ENCODE results near the gene MYRF. TPM values are rescaled to one million over a fixed set of nuclear protein-coding genes. Genes with fewer than 3 reads are reported as not detected.

MYRF gene
- total and polyA plus RNA-seq, 2 of the 13 experiments (the other 11 are each of a cell fraction or from before 2014, with no cell fraction given): 10.2 to 25.9 TPM

GRCh38 chr11:61797263-61797944, 45.0 kb downstream of the MYRF start (continued):
- 0 out of 4 replicates have a peak, but pooled peaks have one; percentile 27 to 49 for TF ChIP-seq HMGXB4 (CRISPR knock-in tag; IDR thresholded peaks at IDR 0.05; ENCODE audit: borderline replicate concordance in 1 of 2, low read depth in 1 of 2)
- peak; percentile 83 for TF ChIP-seq STAG1 (CRISPR knock-in tag; IDR thresholded peaks at IDR 0.05)
- TF ChIP-seq PAF1 (CRISPR knock-in tag; IDR thresholded peaks at IDR 0.05): 0 out of 2 replicates have a peak, but pooled peaks have one; percentile 23
- peak; percentile 85 for TF ChIP-seq ARID3A (IDR thresholded peaks at IDR 0.05; ENCODE audit: low read depth, low read length)
- no peak for TF ChIP-seq ZNF678 (CRISPR knock-in tag; IDR thresholded peaks at IDR 0.05)
- no peak for TF ChIP-seq WIZ (CRISPR knock-in tag; IDR thresholded peaks at IDR 0.05)
- 0 out of 2 replicates have a peak, but pooled peaks have one; percentile 16 for TF ChIP-seq PPARG (CRISPR knock-in tag; conservative IDR thresholded peaks at IDR 0.05)
- no peak for TF ChIP-seq ZBTB4 (CRISPR knock-in tag; IDR thresholded peaks at IDR 0.05; ENCODE audit: borderline replicate concordance)
- TF ChIP-seq ZNF367 (CRISPR knock-in tag; IDR thresholded peaks at IDR 0.05; ENCODE audit: borderline replicate concordance): no peak
- TF ChIP-seq ZBTB25 (CRISPR knock-in tag; IDR thresholded peaks at IDR 0.05): peak; percentile 64; the same call in 1 of the 2 replicates
- TF ChIP-seq TCF7 (IDR thresholded peaks at IDR 0.05; ENCODE audit: low read depth): no peak
- TF ChIP-seq SP1 (IDR thresholded peaks at IDR 0.05): no peak
- no peak for TF ChIP-seq SP1 (CRISPR knock-in tag; IDR thresholded peaks at IDR 0.05)
- no peak for TF ChIP-seq HNF4A (CRISPR knock-in tag; IDR thresholded peaks at IDR 0.05)
- TF ChIP-seq XBP1 (CRISPR knock-in tag; IDR thresholded peaks at IDR 0.05): no peak
- peak; percentile 7; the same call in 1 of the 2 replicates for TF ChIP-seq NCOA2 (CRISPR knock-in tag; IDR thresholded peaks at IDR 0.05)
- TF ChIP-seq GATAD1 (CRISPR knock-in tag; IDR thresholded peaks at IDR 0.05): peak; percentile 45; the same call in 1 of the 2 replicates
- TF ChIP-seq IRX3 (CRISPR knock-in tag; IDR thresholded peaks at IDR 0.05; ENCODE audit: borderline replicate concordance, low read depth): no peak
- no peak for TF ChIP-seq HES4 (CRISPR knock-in tag; IDR thresholded peaks at IDR 0.05; ENCODE audit: borderline replicate concordance)
- no peak for TF ChIP-seq ZNF432 (CRISPR knock-in tag; IDR thresholded peaks at IDR 0.05; ENCODE audit: borderline replicate concordance)

Measured in HepG2 (cell line).